ENCODE data around the gene MIDN.

The MIDN gene

GRCh38 chr19:1259206-1259875 is 11.0 kb downstream of the MIDN start (continued):
- TF ChIP-seq ZNF76 (tag by site-specific recombination; IDR thresholded peaks at IDR 0.05; ENCODE audit: borderline replicate concordance, low read depth) (peak; percentile 50; the same call in 1 of the 2 replicates), ZBTB11 (tag by site-specific recombination; conservative IDR thresholded peaks at IDR 0.05; ENCODE audit: low read depth) (peak; percentile 83), SP2 (tag by site-specific recombination; IDR thresholded peaks at IDR 0.05) (peak; percentile 83), ZNF623 (tag by site-specific recombination; IDR thresholded peaks at IDR 0.05) (no peak), ZNF521 (tag by site-specific recombination; IDR thresholded peaks at IDR 0.05) (no peak), ZNF121 (tag by site-specific recombination; IDR thresholded peaks at IDR 0.05) (no peak), WT1 (tag by site-specific recombination; IDR thresholded peaks at IDR 0.05) (peak; percentile 82; the same call in 1 of the 2 replicates), MEIS1 (CRISPR knock-in tag; IDR thresholded peaks at IDR 0.05; ENCODE audit: borderline replicate concordance) (no peak), ZNF394 (tag by site-specific recombination; IDR thresholded peaks at IDR 0.05; ENCODE audit: borderline replicate concordance) (peak; percentile 73; the same call in 1 of the 2 replicates), ZXDB (tag by site-specific recombination; IDR thresholded peaks at IDR 0.05) (peak; percentile 48), ZNF449 (tag by site-specific recombination; IDR thresholded peaks at IDR 0.05) (peak; percentile 26; the same call in 1 of the 2 replicates), ZNF791 (tag by site-specific recombination; IDR thresholded peaks at IDR 0.05) (no peak), ZNF221 (tag by site-specific recombination; IDR thresholded peaks at IDR 0.05; ENCODE audit: borderline replicate concordance) (no peak), ZBTB48 (tag by site-specific recombination; IDR thresholded peaks at IDR 0.05) (peak; percentile 88), ZNF624 (tag by site-specific recombination; IDR thresholded peaks at IDR 0.05) (no peak), ZNF114 (tag by site-specific recombination; IDR thresholded peaks at IDR 0.05) (no peak), ZNF354C (tag by site-specific recombination; IDR thresholded peaks at IDR 0.05; ENCODE audit: borderline replicate concordance, low read depth) (no peak), ZNF473 (tag by site-specific recombination; IDR thresholded peaks at IDR 0.05) (no peak), ZBTB21 (tag by site-specific recombination; IDR thresholded peaks at IDR 0.05) (no peak), ZNF266 (tag by site-specific recombination; IDR thresholded peaks at IDR 0.05; ENCODE audit: low read depth) (no peak), ZNF843 (tag by site-specific recombination; IDR thresholded peaks at IDR 0.05) (peak; percentile 51), ZNF214 (tag by site-specific recombination; IDR thresholded peaks at IDR 0.05; ENCODE audit: borderline replicate concordance) (no peak), ZNF837 (tag by site-specific recombination; IDR thresholded peaks at IDR 0.05) (no peak), ZSCAN30 (tag by site-specific recombination; IDR thresholded peaks at IDR 0.05) (0 out of 2 replicates have a peak, but pooled peaks have one; percentile 46), SP7 (tag by site-specific recombination; IDR thresholded peaks at IDR 0.05) (peak; percentile 70; the same call in 1 of the 2 replicates), ZIC2 (tag by site-specific recombination; IDR thresholded peaks at IDR 0.05) (peak; percentile 64), YY2 (tag by site-specific recombination; IDR thresholded peaks at IDR 0.05) (no peak), HOXD13 (CRISPR knock-in tag; IDR thresholded peaks at IDR 0.05; ENCODE audit: borderline replicate concordance) (no peak), REPIN1 (tag by site-specific recombination; IDR thresholded peaks at IDR 0.05; ENCODE audit: low read depth) (0 out of 2 replicates have a peak, but pooled peaks have one; percentile 40), ZNF585B (tag by site-specific recombination; IDR thresholded peaks at IDR 0.05) (no peak), ZNF311 (tag by site-specific recombination; IDR thresholded peaks at IDR 0.05; ENCODE audit: borderline replicate concordance) (no peak), ZNF600 (tag by site-specific recombination; IDR thresholded peaks at IDR 0.05) (peak; percentile 81), ZNF423 (tag by site-specific recombination; IDR thresholded peaks at IDR 0.05) (no peak), ZNF24 (tag by site-specific recombination; IDR thresholded peaks at IDR 0.05) (no peak; the same call in 1 of the 2 replicates), ZNF785 (tag by site-specific recombination; IDR thresholded peaks at IDR 0.05) (no peak), ZNF571 (tag by site-specific recombination; IDR thresholded peaks at IDR 0.05) (no peak), ZNF629 (tag by site-specific recombination; IDR thresholded peaks at IDR 0.05) (peak; percentile 50; the same call in 1 of the 2 replicates), ZNF580 (tag by site-specific recombination; IDR thresholded peaks at IDR 0.05) (no peak), KLF1 (tag by site-specific recombination; IDR thresholded peaks at IDR 0.05) (peak; percentile 81)
